ENCODE data around the gene FBLN2.

GRCh38 chr3:13538520-13539291 lies 10.2 kb upstream of the FBLN2 start:
- TF ChIP-seq POLR2A (IDR thresholded peaks at IDR 0.05; ENCODE audit: extremely low read depth, insufficient read length) (no peak), CTCF (IDR thresholded peaks at IDR 0.05; ENCODE audit: low read depth, low read length) (no peak), MYC (IDR thresholded peaks at IDR 0.05; ENCODE audit: low read depth, low read length) (no peak)
- TF ChIP-seq, protein P1, sequence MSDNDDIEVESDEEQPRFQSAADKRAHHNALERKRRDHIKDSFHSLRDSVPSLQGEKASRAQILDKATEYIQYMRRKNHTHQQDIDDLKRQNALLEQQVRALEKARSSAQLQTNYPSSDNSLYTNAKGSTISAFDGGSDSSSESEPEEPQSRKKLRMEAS (IDR thresholded peaks at IDR 0.05; ENCODE audit: low read depth, low read length) = no peak
